ENCODE results near the gene LRP1B. TPM values are rescaled to one million over a fixed set of nuclear protein-coding genes. Genes with fewer than 3 reads are reported as not detected.

Gene LRP1B
- total RNA-seq, 4 donors from 2014 or later: 1.2 to 3.3 (median 2.6) TPM

- WGBS, 2 donors: 49 to 77% methylated on average over 3 of the region's 3 CpGs
- TF ChIP-seq CTCF (IDR thresholded peaks at IDR 0.05) (no peak), EP300 (IDR thresholded peaks at IDR 0.05) (no peak), POLR2A (IDR thresholded peaks at IDR 0.05) (no peak)
- H3K36me3 ChIP-seq: no peaks in the 10 kb centered on the region
Measured at GRCh38 chr2:141591787-141592186, 539.0 kb downstream of the LRP1B start.

GRCh38 chr2:141590620-141591019, 540.2 kb downstream of the LRP1B start:
- no peaks in the 10 kb centered on the region for H3K4me1 ChIP-seq
- no peaks in the 10 kb centered on the region for H3K27me3 ChIP-seq
- WGBS, 2 donors: 87 to 93% methylated on average over 5 of the region's 5 CpGs
- no peak overlapping the region for H3K4me3 ChIP-seq
- no peak for DNase-seq (ENCODE audit: low spot score in 2 of 2)
- peaks cover 0 to 4% (median 0%) of the 10 kb centered on the region in 4 donors for H3K9me3 ChIP-seq
- TF ChIP-seq CTCF (IDR thresholded peaks at IDR 0.05) (no peak), POLR2A (IDR thresholded peaks at IDR 0.05) (no peak), EP300 (IDR thresholded peaks at IDR 0.05) (no peak)
- H3K36me3 ChIP-seq: no peaks in the 10 kb centered on the region
- no peak overlapping the region for H3K27ac ChIP-seq

More at GRCh38 chr2:141591787-141592186, 539.0 kb downstream of the LRP1B start:
- Histone ChIP-seq H3K4me1 (no peaks in the 10 kb centered on the region), H3K4me3 (no peak overlapping the region), H3K27ac (no peak overlapping the region), H3K27me3 (no peaks in the 10 kb centered on the region), H3K9me3 (peaks cover 0 to 4% (median 0%) of the 10 kb centered on the region in 4 donors)
- no peak for DNase-seq (ENCODE audit: low spot score in 2 of 2)

- WGBS, 2 donors: 85% methylated on average over 7 of the region's 7 CpGs
- no peaks in the 10 kb centered on the region for H3K4me1 ChIP-seq
- no peak overlapping the region for H3K27ac ChIP-seq
- H3K9me3 ChIP-seq: peaks cover 0 to 4% (median 0%) of the 10 kb centered on the region in 4 donors
- no peak overlapping the region for H3K4me3 ChIP-seq
- no peak for TF ChIP-seq POLR2A (IDR thresholded peaks at IDR 0.05)
- no peak for TF ChIP-seq EP300 (IDR thresholded peaks at IDR 0.05)
- no peak for TF ChIP-seq CTCF (IDR thresholded peaks at IDR 0.05)
- no peak for DNase-seq (ENCODE audit: low spot score in 2 of 2)
- no peaks in the 10 kb centered on the region for H3K27me3 ChIP-seq
- no peaks in the 10 kb centered on the region for H3K36me3 ChIP-seq
Measured at GRCh38 chr2:141589314-141589713, 541.5 kb downstream of the LRP1B start.

- Histone ChIP-seq H3K27me3 (no peaks in the 10 kb centered on the region), H3K9me3 (peaks cover 0 to 1% (median 0%) of the 10 kb centered on the region in 4 donors)
- 81 to 100% methylated on average over 1 of the region's 1 CpG for WGBS, 2 donors
Measured at GRCh38 chr2:141586985-141587384, 543.8 kb downstream of the LRP1B start.

GRCh38 chr2:141582213-141582612, 548.6 kb downstream of the LRP1B start:
- TF ChIP-seq POLR2A (IDR thresholded peaks at IDR 0.05): no peak
- TF ChIP-seq EP300 (IDR thresholded peaks at IDR 0.05): no peak
- no peak for TF ChIP-seq CTCF (IDR thresholded peaks at IDR 0.05)
- no peak for DNase-seq (ENCODE audit: low spot score in 2 of 2)
- 87 to 92% methylated on average over 3 of the region's 3 CpGs for WGBS, 2 donors
- no peaks in the 10 kb centered on the region for H3K9me3 ChIP-seq
- H3K27ac ChIP-seq: no peak overlapping the region
- H3K27me3 ChIP-seq: no peaks in the 10 kb centered on the region
- H3K4me3 ChIP-seq: no peak overlapping the region
- no peaks in the 10 kb centered on the region for H3K4me1 ChIP-seq
- H3K36me3 ChIP-seq: no peaks in the 10 kb centered on the region

More at GRCh38 chr2:141586985-141587384, 543.8 kb downstream of the LRP1B start:
- H3K27ac ChIP-seq: no peak overlapping the region
- H3K4me1 ChIP-seq: no peaks in the 10 kb centered on the region
- no peaks in the 10 kb centered on the region for H3K36me3 ChIP-seq
- DNase-seq (ENCODE audit: low spot score in 2 of 2): no peak
- no peak overlapping the region for H3K4me3 ChIP-seq
- TF ChIP-seq EP300 (IDR thresholded peaks at IDR 0.05) (no peak), CTCF (IDR thresholded peaks at IDR 0.05) (no peak), POLR2A (IDR thresholded peaks at IDR 0.05) (no peak)

Measured in tibial nerve (tissue), 4 donors.